HCEC 1CT (cell line): ENCODE data around the gene TMEM238L.
A peak's percentile ranks its signal among the peaks of the same experiment; 100 is the strongest.

ENCODE experiments used
- DNase-seq: peaks from one replicate; pipeline ENCODE4 v3.0.0-alpha.2; 2017

The TMEM238L gene

DNA sequence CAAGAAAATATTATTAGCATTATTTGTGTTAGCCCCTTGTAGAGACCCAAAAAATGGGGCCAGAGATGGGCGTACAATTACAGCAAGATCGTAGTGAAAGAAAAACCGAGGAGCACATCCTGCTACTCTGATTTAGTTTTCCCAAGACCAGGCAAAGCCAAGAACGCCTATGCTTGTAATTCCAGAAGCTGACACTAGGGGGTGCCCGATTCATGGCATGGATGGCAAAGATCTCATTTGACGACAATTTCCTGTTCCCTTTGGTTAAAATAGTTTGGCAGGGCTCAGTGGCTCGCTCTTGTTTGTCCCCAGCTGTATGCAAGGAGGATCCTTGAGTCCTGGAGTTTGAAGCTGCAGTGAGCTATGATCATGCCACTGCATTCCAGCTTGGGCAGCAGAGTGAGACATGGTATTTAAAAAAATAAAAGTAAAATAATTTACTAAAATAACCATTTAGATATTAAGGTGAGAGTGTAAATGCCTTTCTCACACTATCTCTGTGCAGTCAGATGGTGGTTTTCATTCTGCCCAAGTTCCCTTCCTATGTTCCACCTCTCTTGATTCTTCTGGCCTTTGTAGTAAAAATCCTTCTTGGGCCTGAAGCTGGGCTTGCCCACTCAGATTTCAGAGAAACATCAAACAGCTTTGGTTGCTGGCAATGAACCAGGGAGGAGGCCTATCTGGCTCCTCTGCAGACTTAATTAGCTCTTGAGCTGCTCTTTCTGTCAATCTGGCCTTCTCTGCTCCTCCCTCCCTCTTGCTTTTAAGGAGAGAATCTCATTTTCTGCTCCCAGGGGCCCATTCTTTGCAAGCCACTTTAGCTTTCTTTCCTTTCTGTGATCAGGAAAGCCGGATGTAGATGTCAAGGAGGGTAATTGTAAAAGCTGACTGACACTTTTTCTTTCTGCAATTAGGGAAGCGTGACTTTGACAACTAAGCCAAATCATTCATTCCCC is 31.2 kb downstream of the TMEM238L start:
- no peak for DNase-seq

DNA sequence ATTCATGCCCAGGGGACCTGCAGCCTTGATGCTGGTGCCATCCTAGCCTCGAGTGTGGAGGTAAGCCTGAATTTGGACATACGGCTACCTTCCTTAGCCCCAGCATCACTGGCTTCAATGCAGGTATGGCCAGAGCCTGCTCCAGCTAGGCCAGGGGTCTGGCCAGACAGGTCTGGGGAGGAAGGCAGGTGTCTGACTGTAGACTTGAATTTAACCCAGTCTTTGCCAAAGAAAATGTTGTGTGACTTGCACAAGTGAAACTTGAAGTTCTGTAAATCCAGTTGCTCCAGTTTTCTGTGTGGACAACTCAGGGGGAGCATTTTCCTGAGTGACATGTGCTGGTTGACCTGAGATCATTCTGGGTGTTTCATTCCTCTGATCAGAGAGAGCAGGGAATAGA is 32.8 kb downstream of the TMEM238L start:
- DNase-seq = no peak

DNA sequence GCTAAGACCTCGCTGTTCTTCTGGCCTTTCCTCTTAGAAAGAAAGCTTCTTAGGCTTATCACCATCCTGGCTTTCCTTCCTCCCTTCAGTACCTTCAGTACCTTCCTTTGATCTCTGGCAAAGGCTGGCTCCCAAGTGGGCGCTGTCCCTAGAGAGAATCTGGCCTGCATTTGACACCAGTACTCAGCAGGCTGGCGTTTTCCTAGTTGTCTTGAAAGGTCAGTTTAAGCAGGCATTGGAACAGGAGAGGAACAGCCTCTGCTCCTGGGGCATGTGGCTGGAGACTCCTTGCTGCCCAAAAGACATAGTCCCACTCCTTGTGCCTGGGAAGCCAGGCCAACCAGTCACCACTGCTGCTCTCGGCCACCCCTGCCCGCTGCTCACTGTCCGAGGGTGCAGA is 34.1 kb downstream of the TMEM238L start:
- DNase-seq = no peak

DNA sequence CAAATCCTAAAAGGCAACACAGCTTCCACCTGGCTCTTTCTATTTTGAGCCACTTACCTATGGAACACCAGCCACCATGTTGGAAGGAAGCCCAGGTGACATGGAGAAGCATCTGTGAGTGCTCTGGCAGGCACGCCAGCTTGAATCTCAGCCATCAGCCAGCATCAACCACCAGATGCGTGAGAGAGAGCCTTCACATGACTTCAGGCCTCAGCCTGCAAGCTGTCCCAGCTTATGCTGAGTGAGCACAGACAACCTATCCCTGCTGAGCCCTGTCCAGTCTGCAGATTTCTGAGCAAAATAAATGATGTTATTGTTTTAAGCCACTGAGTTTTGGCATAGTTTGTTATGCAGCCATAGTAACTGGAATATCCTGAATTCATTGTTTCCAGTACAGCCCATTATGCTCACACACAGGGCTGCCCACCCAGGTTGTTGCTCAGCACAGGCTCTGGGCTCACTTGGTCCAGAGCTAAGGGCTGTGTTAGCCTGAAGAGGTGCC is 35.1 kb downstream of the TMEM238L start:
- DNase-seq = no peak

DNA sequence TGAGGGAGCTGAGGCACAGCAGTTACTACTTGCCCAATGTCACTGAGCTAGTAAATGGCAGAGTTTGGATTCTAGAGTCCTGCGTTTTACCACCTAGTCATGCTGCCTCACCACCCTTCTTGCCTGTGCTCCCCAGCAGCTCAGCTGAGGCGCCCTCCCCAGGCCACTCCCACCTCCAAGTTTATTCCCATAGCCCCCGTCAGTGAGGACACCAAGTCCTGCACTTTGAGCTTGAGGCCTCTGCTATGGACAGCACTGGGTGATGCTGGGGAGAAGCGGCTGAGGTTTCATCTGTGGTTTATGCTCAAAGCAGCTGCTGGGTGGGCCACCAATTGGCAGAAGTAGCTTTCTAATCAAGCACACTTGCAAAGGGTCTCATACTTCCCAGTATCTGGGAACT is 36.7 kb downstream of the TMEM238L start:
- DNase-seq = no peak

DNA sequence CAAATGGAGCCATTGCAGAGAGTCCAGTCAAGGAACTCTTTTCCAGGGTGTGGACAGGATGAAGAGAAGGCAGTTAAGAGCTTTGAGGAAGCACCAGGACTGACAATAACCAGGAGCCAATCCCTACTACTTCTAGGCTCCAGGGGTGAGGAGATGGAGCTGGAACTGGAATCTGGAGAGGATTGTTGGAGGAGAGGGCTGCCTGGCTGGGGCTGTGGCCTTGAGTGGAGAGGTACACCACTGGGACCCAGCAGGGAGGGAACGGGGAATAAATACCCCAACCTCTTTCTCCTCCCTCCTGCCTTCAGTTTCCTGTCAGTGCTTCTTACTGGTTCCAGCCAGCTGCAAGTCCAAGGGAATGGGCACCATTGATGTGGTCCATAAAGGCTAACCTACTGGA is 41.9 kb downstream of the TMEM238L start:
- no peak for DNase-seq

DNA sequence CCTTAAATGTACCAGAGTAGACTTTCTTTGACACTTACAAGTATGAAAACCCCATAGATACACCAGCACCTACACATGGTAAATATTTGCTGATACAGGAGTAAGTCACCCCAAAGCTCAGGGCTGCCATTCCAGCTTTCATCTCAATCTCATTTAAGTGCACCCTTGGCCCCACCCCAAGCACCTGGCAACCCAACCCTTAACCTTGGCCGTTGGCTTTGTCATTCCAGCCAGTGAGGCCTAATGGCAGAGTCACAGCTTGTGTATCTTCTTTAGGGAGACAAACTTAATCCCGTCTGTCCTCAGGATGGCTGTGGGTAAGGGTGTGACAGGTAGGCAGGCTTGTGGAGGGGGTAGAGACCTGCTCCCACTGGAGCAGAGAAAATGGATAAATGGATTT is 42.6 kb downstream of the TMEM238L start:
- no peak for DNase-seq

DNA sequence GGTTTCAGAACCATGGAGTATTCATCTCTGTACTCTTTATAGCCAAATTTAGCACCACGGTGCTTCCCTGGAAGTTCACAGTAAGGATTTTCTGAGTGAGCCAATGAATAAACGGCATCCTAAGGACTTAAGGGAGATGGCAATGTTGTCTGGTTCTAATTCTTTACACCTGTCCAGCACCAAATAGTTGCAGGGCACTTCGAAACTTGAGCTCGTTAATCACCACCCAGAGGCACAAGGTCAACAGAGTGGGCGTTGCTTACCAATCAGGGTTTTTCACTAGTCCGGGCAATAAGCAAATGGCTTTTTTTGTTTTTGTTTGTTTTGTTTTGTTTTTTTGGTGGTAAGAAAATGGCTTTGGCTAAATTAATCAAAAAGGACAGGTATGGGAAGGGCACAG is 45.8 kb downstream of the TMEM238L start:
- DNase-seq = no peak

DNA sequence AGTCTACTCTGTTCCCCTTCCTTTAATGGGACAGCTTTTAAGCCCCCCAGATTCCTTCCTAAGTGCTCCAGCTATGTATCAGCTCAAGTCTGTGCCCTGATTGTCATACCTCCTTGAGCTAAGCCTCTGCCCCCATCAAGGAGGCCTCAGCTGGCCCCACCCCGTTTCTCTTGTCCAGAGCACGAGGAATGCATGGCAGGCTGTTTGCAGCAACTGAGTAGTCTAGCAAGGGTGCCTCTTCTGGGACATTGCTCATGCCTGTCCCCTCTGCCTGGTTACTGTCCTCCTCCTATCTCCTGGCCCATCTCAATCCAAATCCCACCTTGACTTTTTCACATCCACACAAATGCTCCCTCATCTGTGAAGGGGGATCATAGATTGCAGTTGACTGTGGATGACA is 46.3 kb downstream of the TMEM238L start:
- no peak for DNase-seq

DNA sequence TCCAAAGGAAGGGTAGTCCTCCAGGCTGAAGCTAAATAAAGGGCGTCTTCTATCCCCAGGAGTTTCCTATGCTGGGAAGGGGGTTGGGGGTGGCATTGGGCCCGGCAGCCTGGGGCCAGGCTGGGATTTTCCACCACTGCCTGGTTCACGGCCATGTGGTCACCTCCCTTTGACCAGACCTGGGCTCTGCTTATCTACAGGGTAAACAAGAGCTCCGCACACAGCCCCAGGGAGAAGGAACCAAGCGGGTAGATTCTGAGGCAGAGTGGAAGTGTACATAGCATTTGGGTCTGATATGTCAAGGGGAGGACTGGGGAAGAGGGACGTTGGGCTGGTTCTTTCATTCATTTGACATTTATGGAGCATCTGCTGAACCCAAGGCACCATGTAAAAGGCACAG is 46.8 kb downstream of the TMEM238L start:
- no peak for DNase-seq

DNA sequence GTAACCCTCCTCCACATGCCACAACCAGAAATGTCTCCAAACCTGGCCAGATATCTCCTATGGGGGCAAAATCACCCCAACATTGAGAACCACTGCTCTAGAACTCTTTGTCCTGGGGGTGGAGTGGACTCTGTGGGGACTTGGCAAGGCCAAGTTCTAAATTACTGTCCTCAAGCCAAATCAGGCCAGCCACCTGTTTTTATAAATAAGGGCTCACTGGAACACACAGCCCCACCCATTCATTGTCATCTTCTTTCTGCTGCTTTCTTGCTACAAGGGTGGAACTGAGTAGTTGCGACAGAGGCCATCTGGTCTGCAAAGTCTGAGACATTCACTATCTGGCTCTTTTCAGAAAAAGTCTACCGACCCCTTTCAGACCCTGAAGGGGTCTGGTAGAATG is 47.3 kb downstream of the TMEM238L start:
- DNase-seq = no peak

DNA sequence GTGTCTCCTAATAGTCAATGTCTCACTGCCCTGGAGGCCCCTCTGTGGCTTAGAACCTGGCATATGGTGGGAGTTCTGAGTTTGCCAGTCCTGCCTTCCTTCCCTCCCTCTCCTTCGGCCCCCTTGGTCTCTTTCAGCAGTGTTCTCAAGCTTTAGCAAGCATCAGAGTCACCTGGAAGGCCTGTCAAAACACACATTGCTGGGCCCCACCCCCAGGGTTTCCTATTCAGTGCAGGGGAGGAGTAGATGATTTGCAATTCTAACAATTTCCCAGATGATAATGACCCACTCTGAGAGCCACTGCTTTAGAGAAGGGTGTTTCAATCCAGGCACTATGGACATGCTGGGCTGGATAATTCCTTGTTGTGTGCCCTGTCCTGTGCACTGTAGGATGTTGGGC is 47.7 kb downstream of the TMEM238L start:
- no peak for DNase-seq

DNA sequence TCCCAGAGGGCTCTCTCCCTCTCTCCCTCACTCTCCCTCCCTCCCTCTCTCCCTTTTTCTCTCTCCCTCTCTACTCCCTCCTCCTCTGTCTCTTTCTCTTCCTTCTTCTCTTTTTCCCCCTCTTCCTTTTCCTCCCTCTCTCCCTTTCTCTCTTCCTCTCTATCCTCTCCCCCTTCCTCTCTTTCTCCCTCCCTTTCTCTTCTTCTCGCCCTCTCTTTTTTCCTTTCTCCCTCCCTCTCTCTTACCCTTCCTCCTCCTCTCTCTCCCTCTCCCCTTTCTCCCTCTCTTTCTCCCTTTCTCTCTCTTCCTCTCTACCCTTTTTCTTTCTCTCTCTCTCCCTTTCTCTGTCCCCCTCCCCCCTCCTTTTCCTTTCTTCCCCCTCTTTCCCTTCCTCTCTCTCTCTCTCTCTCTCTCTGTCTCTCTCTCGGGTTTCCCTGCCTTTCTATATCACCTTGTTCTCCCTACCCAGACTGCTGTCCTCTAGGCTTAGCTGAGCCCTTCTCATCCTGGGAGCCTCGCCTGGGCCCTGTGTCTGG is 48.2 kb downstream of the TMEM238L start:
- DNase-seq = no peak

DNA sequence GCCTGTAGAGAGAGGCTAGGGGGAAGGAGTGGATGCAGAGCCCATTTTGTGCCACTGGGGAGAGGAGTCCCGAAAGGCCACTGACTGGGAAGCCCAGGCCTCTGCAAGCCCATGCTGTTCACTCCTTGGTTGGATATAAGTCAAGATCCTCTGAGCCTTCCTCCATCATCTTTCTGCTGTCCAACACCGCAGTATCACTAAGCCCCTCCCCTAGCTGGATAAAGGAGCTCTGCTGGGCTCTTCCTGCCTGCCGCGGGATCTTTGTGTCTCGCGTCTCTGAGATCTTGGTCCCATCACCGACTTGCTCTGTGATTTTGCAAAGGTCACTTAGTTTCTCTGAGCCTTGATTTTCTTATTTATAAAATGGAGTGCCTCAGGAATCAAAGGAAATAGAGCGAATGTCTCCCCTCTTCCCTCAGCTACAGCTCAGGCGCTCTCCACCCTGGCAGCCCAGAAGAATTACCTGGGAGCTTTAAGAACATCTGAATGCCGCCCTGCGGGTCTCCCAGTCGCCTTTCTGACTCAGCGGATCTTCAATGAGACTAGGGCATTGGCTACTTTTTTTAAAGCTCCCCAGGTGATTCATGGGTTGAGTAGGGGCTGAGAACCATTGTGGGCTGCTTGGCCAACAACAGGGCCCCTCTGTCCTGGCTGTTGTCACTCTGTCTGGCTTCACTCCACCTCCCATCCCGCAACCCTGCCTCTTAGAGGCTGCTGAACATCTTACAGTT is 48.9 kb downstream of the TMEM238L start:
- DNase-seq = no peak

DNA sequence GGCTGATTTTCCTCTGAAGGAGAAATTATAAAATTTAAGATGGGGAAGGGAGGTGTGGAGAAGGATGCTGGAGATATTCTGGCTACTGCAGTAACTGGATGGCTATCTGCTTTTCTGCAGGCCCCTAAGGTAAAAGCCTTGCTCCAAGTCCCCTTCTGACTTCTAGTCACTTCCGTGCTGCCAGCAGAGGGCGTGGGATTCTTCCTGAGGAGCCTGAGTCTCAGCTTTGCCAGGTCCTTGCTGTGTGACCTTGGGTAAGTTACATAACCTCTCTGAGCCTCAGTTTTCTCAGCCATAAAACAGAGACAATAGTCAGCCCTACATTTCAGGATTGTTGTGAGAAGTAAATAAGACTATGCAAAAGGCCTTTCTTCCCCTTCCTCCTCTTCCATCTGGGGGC is 49.8 kb downstream of the TMEM238L start:
- peak; percentile 5 for DNase-seq

DNA sequence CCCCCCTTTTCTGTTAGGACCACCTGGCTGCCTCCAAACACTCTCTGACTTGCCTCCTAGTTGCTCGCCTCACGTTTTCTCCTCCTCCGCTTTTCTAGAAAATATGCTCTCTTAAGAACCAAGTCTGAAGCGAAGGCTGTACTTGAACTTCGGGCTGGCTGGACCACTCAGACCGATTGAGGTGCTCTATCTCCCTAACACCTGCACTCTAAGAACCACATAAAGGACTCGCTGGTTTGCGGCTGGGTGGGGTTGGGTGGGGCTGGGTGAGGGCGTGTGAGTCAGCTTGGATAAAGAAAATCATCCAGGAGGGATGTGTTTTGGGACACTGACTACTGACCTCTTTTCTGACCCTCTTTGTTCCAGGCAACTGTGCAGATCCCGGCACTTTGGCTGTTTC is 51.2 kb downstream of the TMEM238L start:
- DNase-seq = no peak

DNA sequence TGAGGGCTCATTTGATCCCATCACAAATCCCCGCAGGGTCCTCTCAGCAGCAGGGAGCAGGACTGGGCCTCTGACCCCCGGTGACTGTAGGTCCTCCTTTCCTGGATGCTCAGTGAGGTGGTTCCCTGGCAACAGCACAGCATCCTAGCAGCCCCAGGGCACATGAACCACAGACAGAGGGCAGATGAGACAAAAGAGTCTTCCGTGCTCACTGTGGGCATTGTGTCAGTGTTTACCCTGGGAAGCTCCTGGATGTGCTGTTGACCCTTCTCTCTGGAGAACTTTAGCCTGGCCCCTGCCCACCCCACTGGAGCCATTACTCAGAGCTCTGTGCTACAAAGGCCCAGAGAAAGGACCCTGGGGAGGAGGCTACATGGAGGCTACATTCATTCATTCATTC is 52.3 kb downstream of the TMEM238L start:
- DNase-seq = no peak

DNA sequence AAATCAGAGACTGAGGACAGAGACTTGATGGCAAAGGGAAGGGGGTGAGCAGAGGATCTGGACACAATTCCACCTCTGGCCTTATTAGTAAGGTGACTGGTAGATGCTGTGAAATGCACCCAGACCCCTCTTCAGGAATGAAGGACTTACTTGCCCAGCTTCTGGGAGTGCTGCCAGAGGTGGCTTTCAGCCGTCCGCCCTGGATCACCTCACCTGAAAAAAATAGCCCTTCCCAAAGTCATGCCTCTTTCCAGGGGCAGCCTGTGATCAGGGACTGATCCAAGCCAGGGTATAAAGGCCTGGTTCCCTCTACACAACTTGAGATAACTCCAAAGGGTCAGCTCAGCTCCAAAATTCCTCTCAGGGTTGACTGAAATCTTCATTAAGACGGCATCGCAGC is 53.7 kb downstream of the TMEM238L start:
- no peak for DNase-seq

DNA sequence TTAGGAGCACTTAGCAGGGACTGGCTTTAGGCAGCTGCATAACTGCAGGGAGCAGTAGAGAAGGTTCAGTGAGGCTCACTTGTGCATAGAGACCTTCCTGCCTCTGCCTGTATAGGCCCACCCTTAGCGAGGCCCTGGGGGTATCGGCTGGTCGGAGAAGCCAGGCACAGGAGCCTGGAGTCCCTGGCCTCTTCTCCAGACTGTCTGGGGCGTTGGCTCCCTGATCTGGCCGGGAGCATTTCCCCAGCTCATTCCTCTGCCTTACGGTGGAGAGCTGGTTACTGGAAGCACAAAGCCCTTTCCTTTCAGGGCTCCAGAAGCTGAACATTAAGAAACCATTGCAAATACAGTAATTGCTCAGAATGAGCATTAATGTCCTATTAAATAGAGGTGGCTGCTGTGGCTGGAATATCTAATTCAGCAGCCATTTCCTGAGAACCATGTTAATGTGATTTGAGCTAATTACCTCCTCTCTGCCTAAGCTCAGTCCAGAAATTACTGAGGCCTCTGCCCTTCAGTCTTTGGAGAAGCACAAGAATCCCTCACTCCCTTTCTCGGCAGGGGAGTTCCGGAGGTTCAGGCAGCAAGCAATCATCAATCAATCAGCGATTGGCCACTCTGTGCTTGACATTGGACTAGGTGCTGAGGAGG is 55.2 kb downstream of the TMEM238L start:
- DNase-seq = no peak

DNA sequence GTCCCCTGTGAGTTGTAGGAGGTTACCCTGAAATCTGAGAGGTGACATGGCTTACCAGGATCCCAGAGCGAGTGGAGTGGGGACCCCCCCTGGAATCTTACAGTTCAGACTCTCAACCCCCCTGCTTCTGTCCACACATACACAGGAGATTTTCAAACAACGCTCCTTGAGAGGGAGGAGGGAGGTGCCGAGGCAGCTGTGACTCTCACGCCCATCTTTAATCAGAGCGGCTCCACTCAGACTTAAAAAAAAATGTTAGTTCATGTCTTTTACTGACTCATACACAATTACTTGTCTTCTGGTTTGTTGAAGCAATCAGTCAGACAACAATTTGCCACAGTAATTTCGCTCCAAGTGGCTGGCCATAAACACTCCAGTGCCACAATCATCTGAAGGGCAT is 58.7 kb downstream of the TMEM238L start:
- no peak for DNase-seq
